CD4-positive, alpha-beta T cell treated with Interleukin-4 for 4 hours (primary cell): ENCODE results near the gene TSHZ2.
"Not testable (repeated sequence)": the region's sequence is repeated elsewhere in the genome, so short reads cannot be mapped to it uniquely, and the experiment has no call there.

Source experiments
- DNase-seq: peaks from one replicate; pipeline ENCODE4 v3.0.0-alpha.2; 2020

The TSHZ2 gene

DNA sequence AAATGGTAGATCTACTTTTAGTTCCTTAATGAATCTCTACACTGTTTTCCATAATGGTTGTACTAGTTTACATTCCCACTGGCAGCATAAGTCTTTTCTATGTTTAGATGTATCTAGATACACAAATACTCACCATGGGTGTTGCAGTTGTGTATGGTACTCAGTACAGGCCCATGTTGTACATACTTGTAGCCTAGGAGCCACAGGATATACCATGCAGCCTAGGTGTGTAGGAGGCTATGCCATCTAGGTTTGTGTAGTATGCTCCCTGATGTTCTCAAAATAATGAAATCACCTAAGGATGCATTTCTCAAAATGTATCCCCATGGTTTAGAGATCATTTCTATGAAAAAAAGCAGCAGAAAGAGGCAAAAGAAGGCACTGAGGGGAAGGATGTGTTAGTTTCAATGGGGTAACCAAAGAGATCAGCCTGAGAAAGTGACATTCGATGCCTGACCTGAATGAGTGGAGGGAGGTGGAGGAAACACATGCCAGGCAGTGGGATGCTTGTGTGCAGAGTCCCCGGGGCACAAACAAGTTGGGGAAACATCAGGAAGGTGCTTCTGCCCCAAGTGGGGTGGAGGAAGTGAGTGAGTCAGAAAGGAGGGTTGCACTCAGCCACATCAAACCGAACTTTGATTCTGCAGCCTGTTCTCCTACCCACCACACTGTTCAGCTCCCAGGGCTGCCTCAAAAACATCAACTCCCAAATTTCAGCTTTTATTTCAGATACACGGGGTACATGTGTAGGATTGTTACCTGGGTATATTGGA lies 430.3 kb downstream of the TSHZ2 start:
- no peak for DNase-seq

DNA sequence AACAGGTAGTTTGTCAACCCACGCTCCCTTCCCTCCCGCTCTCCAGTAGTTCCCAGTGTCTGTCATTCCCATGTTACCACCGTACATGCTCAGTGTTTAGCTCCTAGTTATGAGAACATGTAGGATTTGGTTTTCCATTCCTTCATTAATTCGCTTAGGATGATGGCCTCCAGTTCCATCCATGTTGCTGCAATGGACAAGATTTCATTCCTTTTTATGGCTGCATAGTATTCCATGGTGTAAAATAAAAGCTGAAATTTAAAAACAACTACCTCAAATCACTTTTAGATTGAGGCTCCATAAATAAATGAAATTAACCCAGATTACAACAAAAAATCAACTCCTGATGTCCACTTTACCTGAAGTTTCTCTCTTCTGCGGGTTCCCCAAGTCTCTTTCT lies 430.9 kb downstream of the TSHZ2 start:
- no peak for DNase-seq

DNA sequence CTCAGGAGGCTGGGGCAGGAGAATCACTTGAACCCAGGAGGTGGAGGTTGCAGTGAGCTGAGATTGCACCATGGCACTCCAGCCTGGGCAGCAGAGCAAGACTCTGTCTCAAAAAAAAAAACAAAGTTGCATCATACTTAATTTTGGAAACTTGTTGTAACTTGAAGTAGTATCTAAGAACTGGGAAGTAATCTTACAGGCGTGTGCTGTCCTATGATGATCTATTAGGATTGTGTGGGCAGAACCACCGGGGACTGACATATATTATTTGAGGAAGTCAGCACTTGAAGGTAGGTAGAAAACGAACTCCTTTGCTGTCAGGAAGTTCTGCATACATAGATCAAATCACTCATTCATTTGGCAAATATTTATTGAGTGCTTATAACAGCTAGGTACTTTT lies 433.0 kb downstream of the TSHZ2 start:
- DNase-seq: no peak

- DNase-seq: no peak
Measured at GRCh38 chr20:53406580-53406979, 434.4 kb downstream of the TSHZ2 start.

DNA sequence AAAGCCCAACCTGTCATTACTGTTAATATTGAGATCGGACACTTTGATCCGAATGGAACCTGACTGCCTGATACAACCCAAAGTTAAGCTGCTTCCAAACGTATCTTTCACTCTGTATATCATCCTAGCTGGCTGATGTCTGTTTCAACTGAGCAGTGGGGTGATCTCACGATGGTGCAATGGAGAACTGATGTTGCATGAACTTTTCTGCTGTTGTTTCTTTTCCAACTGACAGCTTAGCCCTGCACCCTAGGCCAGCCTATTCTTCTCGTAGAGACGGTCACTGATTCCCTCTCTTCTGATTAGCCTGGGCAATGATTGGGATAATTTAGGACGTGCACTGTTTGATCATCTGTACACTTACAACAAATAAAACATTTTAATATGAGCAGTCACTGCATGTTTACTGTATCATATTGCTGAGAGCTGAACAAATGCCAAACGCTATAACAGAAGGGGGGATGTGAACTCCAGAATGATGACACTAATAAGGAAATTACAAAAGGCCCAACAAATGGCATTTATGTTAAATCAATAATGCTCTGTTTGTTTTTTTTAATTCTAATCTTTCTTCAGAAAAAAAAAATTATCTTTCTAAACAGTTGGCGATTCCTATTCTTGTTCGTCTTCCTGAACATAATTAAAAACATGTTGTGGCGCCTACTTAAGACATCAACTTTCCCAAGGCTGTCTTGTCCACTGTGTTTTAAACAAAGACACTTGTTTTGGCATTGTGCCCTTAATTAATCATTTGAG lies 436.7 kb downstream of the TSHZ2 start:
- DNase-seq: no peak

DNA sequence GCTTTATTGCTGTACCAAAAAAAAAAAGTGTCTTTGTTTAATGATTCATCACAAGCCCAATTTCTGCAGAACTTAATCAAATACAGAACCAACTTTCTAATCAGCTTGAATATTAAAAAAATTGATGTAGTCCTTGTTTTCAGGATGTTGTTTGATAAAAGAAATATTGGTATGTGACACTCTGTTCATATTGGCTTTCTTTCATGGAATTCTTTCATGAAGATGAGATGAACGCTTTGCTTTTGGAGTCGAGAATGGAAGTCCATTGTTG lies 437.2 kb downstream of the TSHZ2 start:
- no peak for DNase-seq

- no peak for DNase-seq
Measured at GRCh38 chr20:53411129-53411528, 439.0 kb downstream of the TSHZ2 start.

DNA sequence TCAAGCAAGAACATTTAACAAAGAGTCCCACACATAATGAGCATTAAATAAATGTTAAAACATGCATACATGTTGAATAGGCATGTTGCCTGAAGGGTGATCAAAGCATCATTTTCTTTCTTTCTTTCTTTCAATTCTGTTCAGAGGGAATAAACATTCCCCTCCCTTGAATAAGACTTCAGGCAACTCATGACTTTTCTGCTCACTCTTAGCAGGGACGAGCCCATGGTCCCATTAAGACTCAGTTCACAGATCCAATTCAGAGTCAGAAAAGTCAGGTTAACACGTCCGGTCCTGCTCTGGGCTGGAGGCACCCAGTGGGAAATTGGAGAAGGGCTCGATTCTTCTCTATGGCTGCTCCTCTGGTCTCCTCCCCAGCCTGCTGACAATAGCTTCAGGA lies 439.7 kb downstream of the TSHZ2 start:
- DNase-seq: no peak

GRCh38 chr20:53412577-53413185 lies 440.5 kb downstream of the TSHZ2 start:
- DNase-seq: no peak

DNA sequence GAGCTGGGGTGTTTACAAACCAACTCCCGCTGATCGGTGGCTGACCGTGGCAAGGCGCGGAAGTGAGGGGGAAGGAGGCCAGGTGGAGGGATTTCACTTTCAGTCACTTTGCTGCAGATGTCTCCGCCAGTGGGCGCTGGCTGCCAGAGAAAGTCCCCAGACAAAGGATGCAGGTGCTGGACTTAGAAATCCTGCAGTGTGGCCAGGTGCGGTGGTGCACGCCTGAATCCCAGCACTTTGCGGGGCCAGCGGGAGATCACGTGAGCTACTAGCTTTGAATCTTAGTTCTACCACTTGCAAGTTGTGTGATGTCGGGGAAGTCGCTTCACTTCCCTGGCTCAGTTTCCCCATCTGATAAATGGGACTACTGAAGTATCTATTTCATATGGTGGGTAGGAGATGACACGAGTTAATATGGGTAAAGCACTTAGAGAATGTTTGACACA lies 441.1 kb downstream of the TSHZ2 start:
- peak; percentile 38 for DNase-seq

DNA sequence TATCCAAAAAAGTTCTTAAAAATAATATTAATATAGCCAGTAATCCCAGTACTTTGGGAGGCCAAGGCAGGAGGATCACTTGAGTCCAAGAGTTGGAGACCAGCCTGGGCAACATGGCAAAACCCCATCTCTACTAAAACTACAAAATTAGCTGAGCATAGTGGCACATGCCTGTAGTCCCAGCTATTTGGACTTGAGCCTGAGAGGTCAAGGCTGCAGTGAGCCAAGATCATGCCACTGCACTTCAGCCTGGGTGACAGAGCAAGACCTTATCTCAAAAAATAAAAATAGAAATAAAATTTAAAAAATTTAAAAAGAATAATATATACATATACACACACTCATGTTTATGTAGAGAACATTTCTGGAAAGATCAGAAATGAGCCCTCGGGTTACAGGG lies 441.7 kb downstream of the TSHZ2 start:
- not testable (repeated sequence) for DNase-seq

GRCh38 chr20:53419693-53420460 lies 447.7 kb downstream of the TSHZ2 start:
- no peak for DNase-seq

DNA sequence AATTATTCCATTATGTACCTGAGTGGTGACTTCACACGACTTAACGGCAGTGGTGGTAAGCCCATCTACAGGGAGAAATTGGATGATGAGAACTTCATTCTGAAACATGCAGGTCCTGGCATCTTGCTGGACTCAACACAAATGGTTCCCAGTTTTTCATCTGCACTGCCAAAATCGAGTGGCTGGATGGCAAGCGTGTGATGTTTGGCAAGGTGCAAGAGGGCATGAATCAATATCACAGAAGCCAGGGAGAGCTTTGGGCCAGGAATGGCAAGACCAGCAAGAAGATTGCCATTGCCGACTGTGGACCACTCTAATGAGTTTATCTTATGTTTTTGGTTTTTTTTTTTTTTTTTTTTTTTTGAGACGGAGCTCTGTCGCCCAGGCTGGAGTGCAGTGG lies 449.2 kb downstream of the TSHZ2 start:
- DNase-seq: no peak

GRCh38 chr20:53422039-53422438 lies 449.9 kb downstream of the TSHZ2 start:
- no peak for DNase-seq

GRCh38 chr20:53423587-53424146 lies 451.5 kb downstream of the TSHZ2 start:
- DNase-seq: no peak

- no peak for DNase-seq
Measured at GRCh38 chr20:53425481-53425880, 453.3 kb downstream of the TSHZ2 start.

- DNase-seq: no peak
Measured at GRCh38 chr20:53425941-53426340, 453.8 kb downstream of the TSHZ2 start.

GRCh38 chr20:53426766-53427312 lies 454.7 kb downstream of the TSHZ2 start:
- no peak for DNase-seq

GRCh38 chr20:53427951-53428350 lies 455.8 kb downstream of the TSHZ2 start:
- no peak for DNase-seq

DNA sequence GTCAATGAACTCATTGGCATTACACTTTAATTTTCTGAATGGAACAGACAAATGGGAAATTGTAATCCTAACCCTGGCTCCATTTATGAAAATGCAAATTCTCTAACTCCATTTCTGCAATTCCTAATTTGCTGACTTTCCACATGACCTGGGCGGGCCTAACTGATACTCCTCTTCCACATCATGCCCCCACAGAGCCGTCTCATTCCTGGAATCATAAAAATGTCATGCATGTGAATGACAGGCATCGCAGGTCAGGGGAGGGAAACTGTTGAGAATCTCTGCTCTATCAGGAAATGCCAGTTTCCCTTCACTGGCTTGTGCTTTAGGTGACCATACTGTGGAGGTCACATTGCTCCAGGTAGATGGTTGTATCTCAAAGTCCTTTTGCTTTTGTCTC lies 456.4 kb downstream of the TSHZ2 start:
- no peak for DNase-seq

- DNase-seq: no peak
Measured at GRCh38 chr20:53428996-53429395, 456.8 kb downstream of the TSHZ2 start.

DNA sequence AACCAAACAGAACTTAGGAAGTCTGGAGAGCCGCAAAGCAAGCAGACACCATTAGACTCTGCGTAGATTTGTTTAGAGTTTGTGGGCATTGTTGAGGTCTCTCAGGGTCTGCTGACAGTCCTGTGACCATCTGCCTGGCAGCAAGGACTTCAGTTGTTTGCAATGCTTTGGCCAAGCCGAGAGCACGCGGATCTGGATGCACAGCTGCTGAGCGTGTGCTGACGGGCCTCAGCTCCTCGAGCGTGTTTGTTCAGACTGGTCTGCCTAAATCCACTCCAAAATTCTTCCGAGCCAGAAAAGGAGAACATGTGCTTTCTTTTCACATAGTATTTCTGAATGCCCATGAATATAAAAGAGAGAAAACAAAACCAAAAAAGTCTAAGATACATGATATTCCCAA lies 462.5 kb downstream of the TSHZ2 start:
- no peak for DNase-seq

- not testable (repeated sequence) for DNase-seq
Measured at GRCh38 chr20:53436927-53437326, 464.8 kb downstream of the TSHZ2 start.
